HepG2 (cell line): Measurements from ENCODE around the gene ZNF558.

Experiments used
- CBX2 ChIP-seq, 2 experiments: fragments of 200-600 bp in 1 of 2; sonication (generic); formaldehyde crosslinking in 1 of 2; IDR thresholded peaks; 2 replicates each; pipeline versions ENCODE4 v1.7.0 to v1.8.1; 2018 to 2022; ENCODE audit warnings: low read depth in 2 of 2, low read length in 1 of 2, mild to moderate bottlenecking in 1 of 2, missing genetic modification reagents in 1 of 2
- MAFF ChIP-seq: IDR thresholded peaks from 2 replicates; pipeline ENCODE4 v1.6.1; 2011; ENCODE audit warnings: low read depth, low read length, improper control_type of control experiment

GRCh38 chr19:8794823-8795222 is 37.3 kb downstream of the ZNF558 start:
- TF ChIP-seq CBX2 (IDR thresholded peaks at IDR 0.05; ENCODE audit: low read depth, low read length), result no peak
- no peak for TF ChIP-seq CBX2 (CRISPR knock-in tag; IDR thresholded peaks at IDR 0.05; ENCODE audit: low read depth)
- no peak for TF ChIP-seq MAFF
